Mesenchymal stem cell (in vitro differentiated cells and primary cell): ENCODE measurements around the gene KCNA2.

Experiments used
- DNase-seq: peaks from one replicate; pipeline ENCODE4 v3.0.0-alpha.2; 2013
- H2AFZ ChIP-seq: one replicate; pipeline ENCODE4 v1.6.1; 2013; ENCODE audit warnings: low read depth, mild to moderate bottlenecking, control low read depth, inconsistent platforms, low read length, moderate library complexity
- H2AK5ac ChIP-seq: 2 replicates; pipeline ENCODE4 v1.6.1; 2013; ENCODE audit warnings: low read length, moderate library complexity, mild to moderate bottlenecking, inconsistent platforms; ENCODE audit not compliant: severe bottlenecking
- H2BK120ac ChIP-seq: one replicate; pipeline ENCODE4 v1.6.1; 2013; ENCODE audit warnings: low read depth, mild to moderate bottlenecking, inconsistent platforms, low read length, moderate library complexity
- H2BK12ac ChIP-seq, 2 experiments: one replicate each; pipeline ENCODE4 v1.6.1; 2013; ENCODE audit warnings: inconsistent platforms in 2 of 2, low read length in 2 of 2, mild to moderate bottlenecking in 2 of 2, moderate library complexity in 2 of 2, control low read depth in 1 of 2
- H2BK15ac ChIP-seq: one replicate; pipeline ENCODE4 v1.6.1; 2013; ENCODE audit warnings: mild to moderate bottlenecking, low read depth, inconsistent platforms; ENCODE audit not compliant: poor library complexity, severe bottlenecking
- H2BK5ac ChIP-seq: 2 replicates; pipeline ENCODE4 v1.6.1; 2013; ENCODE audit warnings: low read depth, mild to moderate bottlenecking, low read length, control low read depth, inconsistent platforms; ENCODE audit not compliant: poor library complexity, severe bottlenecking
- H3K14ac ChIP-seq, 2 experiments: one replicate each; pipeline ENCODE4 v1.6.1; 2013; ENCODE audit warnings: inconsistent platforms in 2 of 2, low read length in 2 of 2, control low read depth in 1 of 2, mild to moderate bottlenecking in 1 of 2, moderate library complexity in 1 of 2
- H3K18ac ChIP-seq, 2 experiments: one replicate each; pipeline ENCODE4 v1.6.1; 2013; ENCODE audit warnings: inconsistent platforms in 2 of 2, low read length in 2 of 2, control low read depth in 1 of 2, low read depth in 1 of 2, mild to moderate bottlenecking in 1 of 2
- H3K23ac ChIP-seq, 2 experiments: one replicate each; pipeline ENCODE4 v1.6.1; 2013; ENCODE audit warnings: inconsistent platforms in 2 of 2, low read length in 2 of 2, mild to moderate bottlenecking in 2 of 2, moderate library complexity in 2 of 2, control low read depth in 1 of 2
- H3K27ac ChIP-seq: 2 replicates; pipeline ENCODE4 v1.5.1; 2013; ENCODE audit warnings: mild to moderate bottlenecking, moderate library complexity, low read length, control low read depth, inconsistent platforms; ENCODE audit not compliant: poor library complexity, severe bottlenecking
- H3K27me3 ChIP-seq, 2 experiments: 2 replicates each; pipeline versions ENCODE4 v1.6.1 to v1.7.0; 2013; ENCODE audit warnings: low read length in 2 of 2, mild to moderate bottlenecking in 2 of 2, moderate library complexity in 2 of 2, control low read depth in 1 of 2, inconsistent platforms in 1 of 2; ENCODE audit not compliant: control insufficient read depth in 1 of 2, insufficient read depth in 1 of 2
- H3K36me3 ChIP-seq, 2 experiments: 2 replicates each; pipeline versions ENCODE4 v1.6.1 to v1.7.0; 2013; ENCODE audit warnings: low read length in 2 of 2, control low read depth in 1 of 2, inconsistent platforms in 1 of 2, low read depth in 1 of 2, mild to moderate bottlenecking in 1 of 2; ENCODE audit not compliant: insufficient read depth in 2 of 2, control insufficient read depth in 1 of 2
- H3K4ac ChIP-seq, 2 experiments: one replicate each; pipeline ENCODE4 v1.6.1; 2013; ENCODE audit warnings: inconsistent platforms in 2 of 2, low read length in 2 of 2, mild to moderate bottlenecking in 2 of 2, moderate library complexity in 2 of 2, control low read depth in 1 of 2, low read depth in 1 of 2
- H3K4me1 ChIP-seq: 2 replicates; pipeline ENCODE4 v1.6.1; 2013; ENCODE audit warnings: low read depth, low read length, control low read depth; ENCODE audit not compliant: control insufficient read depth, insufficient read depth
- H3K4me2 ChIP-seq: 2 replicates; pipeline ENCODE4 v1.6.1; 2013; ENCODE audit warnings: low read length, mild to moderate bottlenecking, inconsistent platforms; ENCODE audit not compliant: poor library complexity, severe bottlenecking
- H3K4me3 ChIP-seq, 2 experiments: 2 replicates each; pipeline versions ENCODE4 v1.5.1 to v1.7.0; 2013; ENCODE audit warnings: low read length in 2 of 2, mild to moderate bottlenecking in 2 of 2, control low read depth in 1 of 2, low read depth in 1 of 2; ENCODE audit not compliant: insufficient read depth in 1 of 2
- H3K79me1 ChIP-seq: replicated peaks from 2 replicates; pipeline ENCODE4 v1.6.1; 2013; ENCODE audit warnings: mild to moderate bottlenecking, control low read depth, low read length, inconsistent platforms; ENCODE audit not compliant: poor library complexity, severe bottlenecking
- H3K9ac ChIP-seq: 2 replicates; pipeline ENCODE4 v1.7.0; 2013; ENCODE audit warnings: mild to moderate bottlenecking, low read length, moderate library complexity
- H3K9me3 ChIP-seq: 2 replicates; pipeline ENCODE4 v1.7.0; 2013; ENCODE audit warnings: mild to moderate bottlenecking, low read length; ENCODE audit not compliant: control insufficient read depth
- H4K8ac ChIP-seq: one replicate; pipeline ENCODE4 v1.6.1; 2013; ENCODE audit warnings: inconsistent platforms, mild to moderate bottlenecking, low read length, moderate library complexity
- H4K91ac ChIP-seq: one replicate; pipeline ENCODE4 v1.6.1; 2013; ENCODE audit warnings: mild to moderate bottlenecking, low read length, inconsistent platforms
- WGBS: methylation state at CpG from one replicate; pipeline ENCODE4 v1.1.7; 2013; ENCODE audit warnings: mixed read lengths; 5-methylcytosine and 5-hydroxymethylcytosine counted together

Gene KCNA2

DNA sequence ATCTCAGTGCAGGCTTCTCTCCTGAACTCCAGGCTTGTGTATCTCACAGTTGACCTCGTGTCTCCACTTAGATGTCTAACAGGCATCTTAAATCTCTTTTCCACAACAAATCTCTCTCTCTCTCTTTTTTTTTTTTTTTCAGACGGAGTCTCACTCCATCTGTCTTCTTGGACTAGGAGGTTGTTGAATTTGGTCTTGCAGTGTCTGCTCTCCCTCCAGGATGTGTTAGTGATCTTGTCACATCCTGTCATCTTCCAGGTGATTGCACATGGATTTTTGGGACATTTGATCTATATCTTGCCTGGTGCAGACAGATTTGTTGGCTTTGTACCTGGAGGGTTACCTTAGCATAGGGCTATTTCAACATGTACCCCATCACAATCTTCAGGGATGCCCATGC is 60.7 kb downstream of the KCNA2 start:
- no peak overlapping the region for H2AK5ac ChIP-seq
- H2AFZ ChIP-seq: no peak overlapping the region
- no peak overlapping the region for H3K23ac ChIP-seq
- H3K18ac ChIP-seq: no peak overlapping the region
- no peak overlapping the region for H2BK15ac ChIP-seq
- no peak overlapping the region for H3K4me2 ChIP-seq
- no peaks in the 10 kb centered on the region for H3K4me1 ChIP-seq
- DNase-seq: no peak
- no peak overlapping the region for H4K8ac ChIP-seq
- H4K91ac ChIP-seq: no peak overlapping the region
- H3K4ac ChIP-seq: no peak overlapping the region
- H3K9me3 ChIP-seq: no peaks in the 10 kb centered on the region
- H3K27me3 ChIP-seq: peaks cover 3 to 49% of the 10 kb centered on the region in 2 experiments
- H3K9ac ChIP-seq: no peak overlapping the region
- no peak overlapping the region for H2BK5ac ChIP-seq
- H3K4me3 ChIP-seq: no peak overlapping the region
- WGBS: 56% methylated on average over 1 of the region's 2 CpGs
- no peak overlapping the region for H2BK12ac ChIP-seq
- H3K79me1 ChIP-seq: no peaks in the 10 kb centered on the region
- no peak overlapping the region for H2BK120ac ChIP-seq
- no peaks in the 10 kb centered on the region for H3K36me3 ChIP-seq
- no peak overlapping the region for H3K27ac ChIP-seq
- no peak overlapping the region for H3K14ac ChIP-seq

DNA sequence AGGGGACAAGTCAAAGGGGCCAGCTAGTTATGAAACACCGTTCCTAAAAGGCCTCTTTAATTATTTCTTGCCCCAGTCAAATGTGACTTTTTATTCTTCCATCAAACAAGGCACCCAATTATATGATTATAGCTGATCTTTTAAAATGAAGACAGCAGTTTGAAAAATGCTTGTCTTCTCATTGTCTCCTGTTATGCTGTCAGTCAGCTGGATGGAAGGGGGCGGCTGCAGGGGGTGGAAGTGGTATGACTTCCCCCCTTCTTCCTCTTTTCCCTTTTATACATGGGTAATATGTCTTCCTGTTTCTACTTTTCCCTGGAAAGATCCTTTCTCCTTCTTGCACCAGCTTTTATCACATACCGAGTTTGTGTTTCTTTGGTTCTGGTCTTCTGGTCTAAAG is 61.4 kb downstream of the KCNA2 start:
- Histone ChIP-seq H3K4ac (no peak overlapping the region), H2BK15ac (no peak overlapping the region), H3K18ac (no peak overlapping the region), H3K36me3 (no peaks in the 10 kb centered on the region), H3K79me1 (no peaks in the 10 kb centered on the region), H4K91ac (no peak overlapping the region), H3K9me3 (no peaks in the 10 kb centered on the region), H4K8ac (no peak overlapping the region), H2AFZ (no peak overlapping the region), H3K27me3 (peaks cover 1 to 44% of the 10 kb centered on the region in 2 experiments), H2BK5ac (no peak overlapping the region), H3K4me1 (no peaks in the 10 kb centered on the region), H3K14ac (no peak overlapping the region), H3K27ac (no peak overlapping the region), H2BK120ac (no peak overlapping the region), H3K4me2 (no peak overlapping the region), H2AK5ac (no peak overlapping the region), H2BK12ac (no peak overlapping the region), H3K4me3 (no peak overlapping the region), H3K9ac (no peak overlapping the region), H3K23ac (no peak overlapping the region)
- DNase-seq: no peak
- WGBS: 91% methylated on average over 1 of the region's 3 CpGs
